Measurements from ENCODE around the gene SRGAP2C. TPM values are rescaled to one million over a fixed set of nuclear protein-coding genes. Genes with fewer than 3 reads are reported as not detected.
A peak's percentile ranks its signal among the peaks of the same experiment; 100 is the strongest.
"Not testable (repeated sequence)": the region's sequence is repeated elsewhere in the genome, so short reads cannot be mapped to it uniquely, and the experiment has no call there.

Gene SRGAP2C
- total RNA-seq, 2 donors from 2014 or later, result 18.7 to 27.6 TPM

DNA sequence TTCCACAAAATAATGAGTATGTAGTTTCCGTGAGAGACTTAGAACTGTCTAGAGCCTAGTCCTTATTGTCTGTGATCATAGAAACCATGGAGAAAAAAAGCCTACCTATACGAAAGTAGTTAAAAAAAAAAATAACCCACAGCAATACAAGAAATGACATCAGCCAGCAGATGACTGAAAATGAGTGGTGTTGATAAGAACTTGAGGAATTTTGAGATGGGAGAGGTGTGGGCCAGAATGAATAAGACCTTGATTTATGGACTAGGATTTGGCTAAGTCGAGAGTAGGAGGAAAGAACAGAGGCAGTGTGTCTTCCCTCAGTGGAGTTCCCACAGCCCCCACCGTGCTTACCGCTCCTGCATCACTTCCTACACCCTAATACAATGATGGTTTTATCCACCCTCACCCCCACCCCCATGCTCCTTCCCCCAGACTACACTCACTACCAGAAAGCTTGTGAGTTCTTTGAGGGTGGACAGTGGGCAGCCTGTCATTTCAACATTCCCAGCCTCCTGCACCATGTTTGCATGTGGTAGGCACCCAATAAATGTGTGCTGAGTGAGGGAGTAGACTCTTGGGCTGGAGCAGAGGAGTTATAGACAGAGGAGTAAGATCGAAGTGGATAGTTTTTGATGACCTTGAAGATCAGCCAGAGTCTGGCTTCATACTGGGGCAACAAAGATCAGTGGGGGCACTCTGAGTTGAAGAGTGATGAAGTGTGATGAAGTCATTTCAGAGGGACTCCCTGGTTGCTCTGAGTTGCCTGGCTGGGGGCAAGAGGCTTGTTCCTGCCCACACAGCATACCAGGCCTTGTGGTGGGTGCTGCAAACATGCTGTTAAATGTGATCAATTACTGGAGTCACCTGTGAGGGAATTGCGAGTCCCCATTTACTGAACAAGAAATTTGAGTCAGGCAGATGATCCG lies 21.3 kb downstream of the SRGAP2C start:
- not testable (repeated sequence) for H3K27me3 Mint-ChIP-seq; H3K9me3 Mint-ChIP-seq; H3K4me1 Mint-ChIP-seq; H3K27ac Mint-ChIP-seq; H3K4me3 Mint-ChIP-seq; H3K36me3 Mint-ChIP-seq (ENCODE audit: low read depth)
- ATAC-seq (replicated peaks), result peak; percentile 86

DNA sequence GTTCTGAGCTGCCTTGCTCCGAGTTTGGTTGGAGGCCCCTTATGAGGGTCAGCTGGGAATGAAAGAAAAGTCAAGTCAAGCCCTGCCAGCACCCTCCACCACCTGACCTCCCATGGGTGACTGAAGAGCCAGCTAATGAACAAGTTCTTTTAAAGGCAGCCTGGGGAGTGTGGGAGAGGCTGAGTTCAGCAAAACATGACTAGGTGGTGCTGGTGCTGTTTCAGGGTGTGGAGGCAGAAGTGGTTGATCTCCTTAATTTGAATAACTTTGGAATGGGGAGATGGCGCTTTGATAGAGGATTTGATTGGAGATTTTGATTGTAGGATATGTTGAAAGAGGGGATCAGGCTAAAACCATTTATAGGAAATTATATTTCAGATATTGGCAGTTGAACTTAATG lies 22.6 kb downstream of the SRGAP2C start:
- H3K9me3 Mint-ChIP-seq; H3K27ac Mint-ChIP-seq; H3K4me3 Mint-ChIP-seq; H3K4me1 Mint-ChIP-seq; ATAC-seq (replicated peaks); H3K27me3 Mint-ChIP-seq; H3K36me3 Mint-ChIP-seq (ENCODE audit: low read depth): not testable (repeated sequence)

DNA sequence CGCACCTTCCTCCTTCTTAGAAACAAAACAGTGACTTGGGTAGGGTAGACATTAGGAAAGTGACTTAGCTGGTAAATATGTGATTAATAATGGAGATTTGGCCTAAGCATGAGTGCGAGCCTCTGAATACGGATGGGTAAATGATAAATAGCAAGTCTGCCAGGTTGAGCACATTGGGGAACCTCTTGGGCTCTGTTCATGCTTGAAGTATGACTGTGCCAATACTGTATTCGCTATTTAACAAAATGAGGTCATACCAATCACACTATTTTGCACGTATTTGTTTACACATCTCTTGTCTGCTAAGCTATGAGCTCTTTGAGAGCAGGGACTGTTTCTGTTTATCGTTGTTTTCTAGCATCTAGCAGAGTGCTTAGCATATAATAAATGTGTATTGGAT lies 23.6 kb downstream of the SRGAP2C start:
- not testable (repeated sequence) for ATAC-seq (replicated peaks); H3K36me3 Mint-ChIP-seq (ENCODE audit: low read depth); H3K27ac Mint-ChIP-seq; H3K27me3 Mint-ChIP-seq; H3K9me3 Mint-ChIP-seq; H3K4me3 Mint-ChIP-seq; H3K4me1 Mint-ChIP-seq

DNA sequence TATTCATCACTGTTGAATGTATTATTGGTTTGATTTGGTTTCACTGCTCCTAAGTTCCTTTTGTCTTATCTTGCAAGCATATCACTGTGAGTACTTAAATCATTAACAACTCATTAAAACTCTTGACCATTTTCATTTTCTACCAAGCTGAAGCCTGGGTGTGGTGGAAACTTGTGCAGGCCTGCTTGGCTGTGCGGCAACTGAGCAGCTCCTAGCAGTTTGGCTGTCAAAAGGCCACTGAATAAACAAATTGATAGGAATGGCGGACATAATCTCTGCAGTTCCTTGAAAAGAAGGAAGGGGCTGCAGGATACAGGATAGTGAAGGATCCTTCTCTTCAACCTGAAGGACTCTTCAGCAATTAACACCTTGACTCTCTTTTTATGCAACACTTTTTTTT lies 26.0 kb downstream of the SRGAP2C start:
- not testable (repeated sequence) for H3K9me3 Mint-ChIP-seq; H3K4me1 Mint-ChIP-seq; H3K27ac Mint-ChIP-seq; ATAC-seq (replicated peaks); H3K27me3 Mint-ChIP-seq; H3K36me3 Mint-ChIP-seq (ENCODE audit: low read depth); H3K4me3 Mint-ChIP-seq

DNA sequence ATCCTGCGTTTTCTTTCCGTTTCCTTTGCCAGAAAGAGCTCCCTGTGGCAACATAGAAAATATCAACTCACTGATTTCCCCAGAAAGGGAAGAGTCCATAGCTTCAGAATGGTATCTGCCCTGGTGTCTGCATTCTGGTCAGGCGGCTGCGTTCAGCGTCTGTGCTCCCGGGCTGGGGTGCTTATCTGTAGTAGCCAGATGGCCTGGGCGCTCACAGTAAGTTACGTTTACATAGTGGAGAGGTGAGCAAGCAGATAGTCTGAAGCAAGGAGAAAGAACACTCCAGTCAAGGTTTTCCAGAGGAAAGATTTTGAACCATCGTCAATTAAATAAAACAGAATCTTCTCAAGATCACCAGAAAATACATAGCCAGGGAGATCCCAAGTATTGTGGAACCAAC lies 28.7 kb downstream of the SRGAP2C start:
- not testable (repeated sequence) for H3K4me1 Mint-ChIP-seq; H3K4me3 Mint-ChIP-seq; H3K27ac Mint-ChIP-seq; H3K27me3 Mint-ChIP-seq; H3K9me3 Mint-ChIP-seq; H3K36me3 Mint-ChIP-seq (ENCODE audit: low read depth); ATAC-seq (replicated peaks)

DNA sequence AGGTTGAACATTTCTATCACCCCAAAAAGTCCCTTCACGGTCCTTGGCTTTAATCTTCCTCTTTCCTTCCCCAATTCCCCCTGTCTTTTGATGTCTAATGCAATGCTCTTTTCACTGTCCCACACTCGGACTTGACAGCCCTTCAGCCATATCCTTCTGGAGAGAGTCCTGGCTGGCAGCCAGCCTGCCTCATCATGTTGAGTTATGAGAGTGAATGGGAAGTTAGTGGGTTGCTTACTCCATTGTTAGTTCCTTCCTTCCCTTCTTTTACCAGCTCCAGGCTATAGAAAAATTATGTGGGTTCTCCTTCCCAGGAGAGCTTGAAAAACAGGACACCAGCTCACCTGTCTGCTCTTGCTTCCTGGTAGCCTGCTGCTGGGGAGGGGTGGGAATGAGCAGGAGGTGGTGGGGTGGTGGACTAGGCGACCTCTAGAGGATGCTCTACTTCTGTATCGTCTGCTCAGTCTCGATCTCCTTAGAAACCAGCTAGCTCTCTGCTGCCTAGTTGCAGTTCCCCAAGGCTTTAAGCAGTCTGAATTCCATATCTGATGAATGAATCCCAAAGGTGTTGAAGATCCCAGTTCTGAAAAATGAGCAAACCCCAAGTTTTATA lies 29.9 kb downstream of the SRGAP2C start:
- H3K9me3 Mint-ChIP-seq; ATAC-seq (replicated peaks): not testable (repeated sequence)

DNA sequence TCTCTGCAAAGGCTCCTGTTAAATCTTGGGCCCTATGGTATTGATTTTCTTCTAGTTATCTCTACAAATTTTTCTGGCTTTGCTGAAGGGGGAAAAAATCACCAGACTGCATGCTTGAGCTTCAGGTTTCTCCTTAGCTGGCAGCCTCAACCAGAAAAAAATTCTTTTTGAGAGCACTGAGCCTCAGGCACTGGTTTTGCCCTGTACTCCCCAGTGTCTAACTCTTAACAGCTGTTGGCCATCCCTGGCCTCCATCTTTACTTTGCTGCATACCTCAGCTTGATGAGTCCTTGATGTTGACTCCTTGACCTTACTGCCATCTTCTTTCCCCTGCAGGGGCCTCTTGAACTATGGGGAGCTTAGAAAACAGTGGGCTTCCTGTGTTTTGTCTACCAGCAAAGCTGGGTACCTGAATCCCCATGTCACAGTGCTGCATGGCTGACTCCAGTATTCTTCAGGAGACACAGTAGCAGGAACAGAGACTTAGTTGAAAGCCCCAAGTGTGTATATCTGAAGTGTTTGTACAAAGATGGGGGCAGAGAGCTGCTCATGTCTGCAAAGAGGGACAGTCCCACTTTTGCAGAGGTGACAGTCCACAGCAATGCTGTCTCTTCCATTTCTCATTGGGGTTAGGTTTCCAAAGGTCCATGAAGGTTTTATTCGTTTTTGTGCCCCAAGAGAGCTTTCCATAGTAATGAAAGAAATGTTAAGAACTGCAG lies 31.1 kb downstream of the SRGAP2C start:
- H3K4me1 Mint-ChIP-seq; H3K27me3 Mint-ChIP-seq; H3K9me3 Mint-ChIP-seq; H3K36me3 Mint-ChIP-seq (ENCODE audit: low read depth); H3K4me3 Mint-ChIP-seq; ATAC-seq (replicated peaks); H3K27ac Mint-ChIP-seq: not testable (repeated sequence)

More for the DNA sequence above, 29.9 kb downstream of the SRGAP2C start:
- not testable (repeated sequence) for H3K27ac Mint-ChIP-seq; H3K36me3 Mint-ChIP-seq (ENCODE audit: low read depth); H3K27me3 Mint-ChIP-seq; H3K4me3 Mint-ChIP-seq; H3K4me1 Mint-ChIP-seq

DNA sequence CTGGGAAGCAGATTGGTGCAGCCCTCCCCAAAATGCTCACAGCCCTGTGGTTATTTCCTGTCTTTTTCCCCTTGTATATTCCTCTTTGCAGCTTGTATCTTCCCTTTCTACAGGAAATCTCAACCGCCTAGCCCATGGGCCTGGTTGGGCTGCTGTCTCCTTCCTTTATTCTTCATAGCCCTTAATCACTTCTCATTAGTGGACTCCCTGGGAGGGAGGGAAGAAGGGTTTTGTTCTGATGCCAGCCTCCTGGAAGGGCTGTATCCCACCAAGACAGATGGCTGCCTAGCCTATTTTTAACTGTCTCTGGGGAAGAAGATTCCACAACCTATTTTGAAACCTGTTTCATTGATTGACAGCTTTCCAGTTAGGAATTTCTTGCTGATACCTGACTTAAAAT lies 31.9 kb downstream of the SRGAP2C start:
- not testable (repeated sequence) for ATAC-seq (replicated peaks); H3K4me1 Mint-ChIP-seq; H3K9me3 Mint-ChIP-seq; H3K4me3 Mint-ChIP-seq; H3K27ac Mint-ChIP-seq; H3K27me3 Mint-ChIP-seq; H3K36me3 Mint-ChIP-seq (ENCODE audit: low read depth)

DNA sequence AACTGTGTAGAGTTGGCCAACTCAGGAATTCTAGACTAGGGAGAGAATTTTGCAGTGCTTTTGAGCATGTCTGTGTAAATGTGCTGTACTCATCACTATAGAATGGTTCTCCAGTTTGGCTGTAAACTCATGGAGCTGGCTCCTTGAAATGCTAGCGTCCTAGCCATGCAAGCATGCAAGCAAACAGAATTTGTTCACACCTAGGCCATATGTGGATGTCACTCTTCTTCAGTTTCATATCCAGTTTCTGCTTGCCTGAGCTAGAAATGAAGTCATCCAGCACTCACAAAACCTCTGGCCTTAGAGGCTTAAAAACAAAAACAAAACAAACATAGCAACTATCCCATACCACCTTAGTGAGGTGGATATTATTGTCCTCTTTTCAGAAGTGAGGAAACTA lies 37.0 kb downstream of the SRGAP2C start:
- not testable (repeated sequence) for H3K36me3 Mint-ChIP-seq (ENCODE audit: low read depth); H3K4me3 Mint-ChIP-seq; H3K27ac Mint-ChIP-seq; H3K9me3 Mint-ChIP-seq; H3K4me1 Mint-ChIP-seq; H3K27me3 Mint-ChIP-seq
- ATAC-seq (replicated peaks), result peak; percentile 80

DNA sequence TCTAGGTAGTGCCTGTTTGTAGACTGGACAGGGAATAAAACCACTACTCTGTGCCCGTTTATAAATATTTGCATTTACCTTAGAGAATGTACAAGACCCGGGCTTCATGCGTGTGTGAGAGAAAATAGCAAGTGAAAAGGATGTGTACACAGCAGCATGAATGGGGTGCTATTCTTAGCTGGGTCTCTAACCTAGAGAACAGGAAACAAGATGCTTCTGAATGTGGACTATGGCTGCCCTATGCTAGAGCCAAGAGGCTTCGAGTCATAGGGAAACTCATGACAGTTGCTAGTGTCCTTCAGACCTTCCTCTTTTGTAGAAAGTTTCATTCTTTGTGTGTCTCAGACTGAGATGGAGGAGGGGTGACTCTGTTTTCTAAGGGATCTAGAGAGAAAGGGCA lies 39.9 kb downstream of the SRGAP2C start:
- not testable (repeated sequence) for H3K27ac Mint-ChIP-seq; H3K36me3 Mint-ChIP-seq (ENCODE audit: low read depth); H3K4me3 Mint-ChIP-seq; H3K4me1 Mint-ChIP-seq; H3K27me3 Mint-ChIP-seq; H3K9me3 Mint-ChIP-seq
- ATAC-seq (replicated peaks), result peak; percentile 85

DNA sequence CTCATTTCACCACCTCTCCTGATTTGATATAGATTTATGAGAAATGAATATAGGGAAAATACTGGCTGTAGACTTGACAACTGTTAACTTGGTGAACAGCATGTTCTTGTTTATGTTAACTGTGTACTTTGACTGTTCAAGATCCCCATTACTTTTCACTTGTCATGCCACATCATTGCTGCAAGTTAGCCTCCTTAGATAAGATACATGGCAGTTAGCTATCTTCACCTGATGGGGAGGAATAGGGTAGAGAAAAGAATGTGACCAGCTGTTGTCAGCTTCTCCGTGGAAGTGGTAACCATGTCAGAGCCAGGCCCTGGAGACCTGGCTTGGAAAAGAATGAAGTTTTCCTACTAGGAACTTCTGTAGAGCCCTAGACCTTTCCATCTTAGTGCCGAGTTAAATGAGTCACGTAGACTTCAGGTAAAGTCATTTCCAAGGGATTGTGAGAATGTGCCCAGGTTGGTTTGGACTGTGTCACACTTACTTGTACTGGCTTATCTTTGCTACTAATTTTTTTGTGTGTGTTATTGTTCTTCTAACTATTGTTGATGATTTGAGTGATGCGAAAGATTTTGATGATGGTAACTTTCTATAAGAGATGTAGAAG lies 41.6 kb downstream of the SRGAP2C start:
- not testable (repeated sequence) for H3K27me3 Mint-ChIP-seq; H3K27ac Mint-ChIP-seq; H3K4me1 Mint-ChIP-seq; H3K36me3 Mint-ChIP-seq (ENCODE audit: low read depth); H3K9me3 Mint-ChIP-seq; ATAC-seq (replicated peaks); H3K4me3 Mint-ChIP-seq

DNA sequence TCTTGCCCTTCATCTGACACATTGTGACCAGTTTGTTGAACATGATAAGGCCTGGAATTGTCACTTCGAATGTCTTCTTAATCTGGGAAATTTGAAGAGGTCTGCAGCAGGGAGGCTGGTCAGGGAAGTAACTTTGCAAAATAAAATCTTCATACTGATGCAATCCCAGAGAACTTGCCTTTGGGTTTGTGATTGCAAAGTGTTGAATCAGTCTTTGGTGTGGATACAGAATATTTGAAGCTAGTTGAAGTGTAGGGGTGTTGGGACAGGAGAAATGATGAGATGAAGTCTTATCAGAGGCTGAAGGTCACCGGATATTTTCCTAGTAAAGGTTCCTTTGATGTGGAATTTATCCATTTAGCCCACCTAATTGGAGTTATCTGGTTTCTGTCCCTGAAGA lies 42.1 kb downstream of the SRGAP2C start:
- not testable (repeated sequence) for H3K4me1 Mint-ChIP-seq; H3K27ac Mint-ChIP-seq; H3K27me3 Mint-ChIP-seq; H3K9me3 Mint-ChIP-seq; H3K4me3 Mint-ChIP-seq; ATAC-seq (replicated peaks); H3K36me3 Mint-ChIP-seq (ENCODE audit: low read depth)

DNA sequence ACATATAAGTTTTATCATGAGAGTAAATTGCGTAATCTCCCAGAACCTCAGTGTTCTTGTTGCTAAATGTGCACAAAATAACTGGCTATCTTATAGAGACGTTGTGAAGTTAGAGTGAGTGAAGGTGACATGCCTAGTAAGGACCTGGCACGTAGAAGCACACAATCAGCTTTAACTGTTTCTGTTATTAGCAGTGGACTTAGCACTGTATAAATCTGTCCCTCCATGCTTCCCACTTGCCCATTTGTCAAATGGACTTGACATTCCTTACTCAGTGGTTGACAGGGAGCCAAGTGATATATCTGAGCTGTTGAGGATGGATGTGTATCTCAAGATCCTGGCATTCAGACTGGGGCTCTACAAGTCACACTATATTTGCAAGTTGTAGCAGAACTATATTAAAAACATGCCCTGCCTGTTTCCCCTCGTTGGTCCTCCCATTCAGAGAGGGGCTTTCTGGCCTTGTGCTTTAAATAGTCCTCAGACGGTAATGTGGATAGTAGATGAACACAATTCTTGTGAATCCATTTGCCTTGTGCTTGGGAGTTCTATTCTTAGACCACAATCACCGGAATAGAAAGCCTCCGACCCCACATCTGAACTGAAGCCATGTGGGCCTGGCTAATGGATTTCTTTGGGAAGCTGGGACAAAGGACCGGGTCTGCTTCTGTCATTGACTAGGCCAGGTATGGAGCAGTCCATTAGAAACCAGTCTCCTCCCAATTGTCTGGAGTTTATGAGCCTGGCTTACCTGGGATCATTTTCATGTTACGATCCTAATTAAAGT lies 43.0 kb downstream of the SRGAP2C start:
- H3K27ac Mint-ChIP-seq; H3K36me3 Mint-ChIP-seq (ENCODE audit: low read depth); H3K4me1 Mint-ChIP-seq; H3K9me3 Mint-ChIP-seq; H3K27me3 Mint-ChIP-seq; H3K4me3 Mint-ChIP-seq; ATAC-seq (replicated peaks): not testable (repeated sequence)

DNA sequence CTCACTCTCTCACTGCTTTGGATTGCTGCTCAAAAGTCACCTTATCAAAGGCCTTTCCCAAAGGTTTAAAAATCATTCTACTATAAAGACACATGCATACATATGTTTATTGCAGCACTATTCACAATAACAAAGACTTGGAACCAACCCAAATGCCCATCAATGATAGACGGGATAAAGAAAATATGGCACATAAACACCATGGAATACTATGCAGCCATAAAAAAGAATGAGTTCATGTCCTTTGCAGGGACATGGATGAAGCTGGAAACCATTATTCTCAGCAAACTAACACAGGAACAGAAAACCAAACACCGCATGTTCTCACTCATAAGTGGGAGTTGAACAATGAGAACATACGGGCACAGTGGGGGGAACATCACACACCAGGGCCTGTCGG lies 45.9 kb downstream of the SRGAP2C start:
- not testable (repeated sequence) for H3K36me3 Mint-ChIP-seq (ENCODE audit: low read depth); H3K27me3 Mint-ChIP-seq; H3K4me3 Mint-ChIP-seq; ATAC-seq (replicated peaks); H3K4me1 Mint-ChIP-seq; H3K27ac Mint-ChIP-seq; H3K9me3 Mint-ChIP-seq

All from activated T-helper 17 cell treated with anti-CD3 and anti-CD28 coated beads, Interleukin-2, amount 50 U/mL, for 72 hours (primary cell).